Esophagus squamous epithelium (tissue), 4 donors: ENCODE measurements around the gene SSH2.

Source experiments
- CTCF ChIP-seq, 6 experiments: fragments of 450-650 bp in 4 of 6; fragments of 200-600 bp in 2 of 6; sonication (generic) in 2 of 6; IDR thresholded peaks; one replicate each; pipeline ENCODE4 v1.5.1; 2016 to 2019; ENCODE audit warnings: antibody characterized with exemption in 6 of 6, mild to moderate bottlenecking in 4 of 6, moderate library complexity in 4 of 6
- POLR2A ChIP-seq, 4 donors: fragments of 450-650 bp; IDR thresholded peaks; one replicate each; pipeline ENCODE4 v1.6.1; 2017; ENCODE audit warnings: antibody characterized with exemption in 4 of 4, mild to moderate bottlenecking in 4 of 4, moderate library complexity in 3 of 4

- TF ChIP-seq CTCF (IDR thresholded peaks at IDR 0.05): no peak
- no peak for TF ChIP-seq POLR2A (IDR thresholded peaks at IDR 0.05)
Observed at GRCh38 chr17:29758255-29758654, 171.8 kb downstream of the SSH2 start.
